Measurements from ENCODE around the gene CNTNAP2. TPM values are rescaled to one million over a fixed set of nuclear protein-coding genes. Genes with fewer than 3 reads are reported as not detected.

Gene CNTNAP2
- total and polyA plus RNA-seq, 9 of the 15 experiments (the other 6 are each of a cell fraction or from before 2014, with no cell fraction given), result 0.04 to 0.62 (median 0.09) TPM; not detected in 4

DNA sequence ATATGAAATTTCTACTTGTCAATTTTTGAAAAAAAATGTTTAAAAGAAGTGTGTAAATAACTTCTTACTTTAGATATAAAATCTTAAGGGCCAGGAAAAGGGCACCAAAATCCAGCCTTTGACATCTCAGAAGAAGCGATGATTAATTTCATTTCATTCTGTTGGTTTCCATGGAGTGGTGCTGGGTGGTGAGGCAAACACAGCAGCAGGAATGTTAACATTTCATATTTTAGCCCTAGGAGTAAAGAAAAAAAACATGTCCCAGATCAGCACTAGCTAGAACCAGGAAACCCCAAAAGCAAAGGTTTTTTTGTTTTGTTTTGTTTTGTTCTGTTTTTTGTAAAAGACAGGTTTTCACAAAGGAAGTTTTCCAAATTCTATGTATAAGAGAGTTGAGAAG is 2175.2 kb downstream of the CNTNAP2 start:
- no peaks in the 10 kb centered on the region for H3K9me1 ChIP-seq (ENCODE audit: control insufficient read depth, insufficient read depth, low read length)

More for the DNA sequence above, 2175.2 kb downstream of the CNTNAP2 start:
- no peak for FAIRE-seq
- Histone ChIP-seq H3K79me2 (ENCODE audit: control insufficient read depth, insufficient read depth, low read length) (no peaks in the 10 kb centered on the region), H4K20me1 (replicated peaks; ENCODE audit: control insufficient read depth, insufficient read depth, low read length) (no peaks in the 10 kb centered on the region), H3K27ac (ENCODE audit: extremely low read depth, low read depth, low read length) (no peak overlapping the region), H3K9me3 (replicated peaks; ENCODE audit: control insufficient read depth, insufficient read depth, low read depth, low read length) (no peaks in the 10 kb centered on the region), H3K4me2 (ENCODE audit: insufficient read depth, low read length) (no peak overlapping the region), H3K4me1 (replicated peaks in 1 of 2; ENCODE audit: control insufficient read depth in 2 of 2, insufficient read depth in 2 of 2, low read length in 2 of 2) (no peaks in the 10 kb centered on the region), H3K27me3 (ENCODE audit: control insufficient read depth in 2 of 2, insufficient read depth in 2 of 2, low read length in 2 of 2) (peaks cover 5 to 10% of the 10 kb centered on the region in 2 experiments; a peak in 3 of 5 replicates), H2AFZ (ENCODE audit: low read depth, low read length) (no peak overlapping the region), H3K36me3 (ENCODE audit: control insufficient read depth, insufficient read depth, low read length) (no peaks in the 10 kb centered on the region), H3K4me3 (no peak overlapping the region), H3K9ac (ENCODE audit: insufficient read depth in 1 of 2, low read depth in 2 of 2, low read length in 2 of 2) (no peak overlapping the region)
- ATAC-seq, result no peak
- POLR2A ChIA-PET, result interaction anchor here (1.1 kb wide), 1 partner anchor 15 kb away, joined by 3 read pairs; no protein-coding TSS in a partner anchor
- no TSS peak for BruUV-seq (replicated peaks)
- in situ Hi-C loops (cut with MboI), result no loop called here
- CTCF ChIA-PET (ENCODE audit: low intra/inter-chr PET ratio), result no interaction called here
- TF ChIP-seq, protein P1, sequence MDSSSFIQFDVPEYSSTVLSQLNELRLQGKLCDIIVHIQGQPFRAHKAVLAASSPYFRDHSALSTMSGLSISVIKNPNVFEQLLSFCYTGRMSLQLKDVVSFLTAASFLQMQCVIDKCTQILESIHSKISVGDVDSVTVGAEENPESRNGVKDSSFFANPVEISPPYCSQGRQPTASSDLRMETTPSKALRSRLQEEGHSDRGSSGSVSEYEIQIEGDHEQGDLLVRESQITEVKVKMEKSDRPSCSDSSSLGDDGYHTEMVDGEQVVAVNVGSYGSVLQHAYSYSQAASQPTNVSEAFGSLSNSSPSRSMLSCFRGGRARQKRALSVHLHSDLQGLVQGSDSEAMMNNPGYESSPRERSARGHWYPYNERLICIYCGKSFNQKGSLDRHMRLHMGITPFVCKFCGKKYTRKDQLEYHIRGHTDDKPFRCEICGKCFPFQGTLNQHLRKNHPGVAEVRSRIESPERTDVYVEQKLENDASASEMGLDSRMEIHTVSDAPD (CRISPR knock-in tag; IDR thresholded peaks at IDR 0.05), result no peak
- TF ChIP-seq ZNF668 (CRISPR knock-in tag; IDR thresholded peaks at IDR 0.05) (no peak), ELF4 (CRISPR knock-in tag; IDR thresholded peaks at IDR 0.05) (no peak), TBP (optimal IDR thresholded peaks at IDR 0.05; ENCODE audit: low read depth, low read length) (no peak), ZNF143 (CRISPR knock-in tag; IDR thresholded peaks at IDR 0.05) (no peak), KLF13 (tag; IDR thresholded peaks at IDR 0.05; ENCODE audit: borderline replicate concordance, low read depth) (no peak), MXI1 (IDR thresholded peaks at IDR 0.05; ENCODE audit: low read depth, low read length) (no peak), SMAD2 (IDR thresholded peaks at IDR 0.05; ENCODE audit: low read depth, low read length) (no peak), HEY1 (CRISPR knock-in tag; IDR thresholded peaks at IDR 0.05; ENCODE audit: borderline replicate concordance) (no peak), ZNF699 (CRISPR knock-in tag; IDR thresholded peaks at IDR 0.05; ENCODE audit: insufficient replicate concordance) (no peak), HDAC2 (IDR thresholded peaks at IDR 0.05) (no peak), ZNF77 (CRISPR knock-in tag; IDR thresholded peaks at IDR 0.05) (no peak)
- TF ChIP-seq, protein P2, sequence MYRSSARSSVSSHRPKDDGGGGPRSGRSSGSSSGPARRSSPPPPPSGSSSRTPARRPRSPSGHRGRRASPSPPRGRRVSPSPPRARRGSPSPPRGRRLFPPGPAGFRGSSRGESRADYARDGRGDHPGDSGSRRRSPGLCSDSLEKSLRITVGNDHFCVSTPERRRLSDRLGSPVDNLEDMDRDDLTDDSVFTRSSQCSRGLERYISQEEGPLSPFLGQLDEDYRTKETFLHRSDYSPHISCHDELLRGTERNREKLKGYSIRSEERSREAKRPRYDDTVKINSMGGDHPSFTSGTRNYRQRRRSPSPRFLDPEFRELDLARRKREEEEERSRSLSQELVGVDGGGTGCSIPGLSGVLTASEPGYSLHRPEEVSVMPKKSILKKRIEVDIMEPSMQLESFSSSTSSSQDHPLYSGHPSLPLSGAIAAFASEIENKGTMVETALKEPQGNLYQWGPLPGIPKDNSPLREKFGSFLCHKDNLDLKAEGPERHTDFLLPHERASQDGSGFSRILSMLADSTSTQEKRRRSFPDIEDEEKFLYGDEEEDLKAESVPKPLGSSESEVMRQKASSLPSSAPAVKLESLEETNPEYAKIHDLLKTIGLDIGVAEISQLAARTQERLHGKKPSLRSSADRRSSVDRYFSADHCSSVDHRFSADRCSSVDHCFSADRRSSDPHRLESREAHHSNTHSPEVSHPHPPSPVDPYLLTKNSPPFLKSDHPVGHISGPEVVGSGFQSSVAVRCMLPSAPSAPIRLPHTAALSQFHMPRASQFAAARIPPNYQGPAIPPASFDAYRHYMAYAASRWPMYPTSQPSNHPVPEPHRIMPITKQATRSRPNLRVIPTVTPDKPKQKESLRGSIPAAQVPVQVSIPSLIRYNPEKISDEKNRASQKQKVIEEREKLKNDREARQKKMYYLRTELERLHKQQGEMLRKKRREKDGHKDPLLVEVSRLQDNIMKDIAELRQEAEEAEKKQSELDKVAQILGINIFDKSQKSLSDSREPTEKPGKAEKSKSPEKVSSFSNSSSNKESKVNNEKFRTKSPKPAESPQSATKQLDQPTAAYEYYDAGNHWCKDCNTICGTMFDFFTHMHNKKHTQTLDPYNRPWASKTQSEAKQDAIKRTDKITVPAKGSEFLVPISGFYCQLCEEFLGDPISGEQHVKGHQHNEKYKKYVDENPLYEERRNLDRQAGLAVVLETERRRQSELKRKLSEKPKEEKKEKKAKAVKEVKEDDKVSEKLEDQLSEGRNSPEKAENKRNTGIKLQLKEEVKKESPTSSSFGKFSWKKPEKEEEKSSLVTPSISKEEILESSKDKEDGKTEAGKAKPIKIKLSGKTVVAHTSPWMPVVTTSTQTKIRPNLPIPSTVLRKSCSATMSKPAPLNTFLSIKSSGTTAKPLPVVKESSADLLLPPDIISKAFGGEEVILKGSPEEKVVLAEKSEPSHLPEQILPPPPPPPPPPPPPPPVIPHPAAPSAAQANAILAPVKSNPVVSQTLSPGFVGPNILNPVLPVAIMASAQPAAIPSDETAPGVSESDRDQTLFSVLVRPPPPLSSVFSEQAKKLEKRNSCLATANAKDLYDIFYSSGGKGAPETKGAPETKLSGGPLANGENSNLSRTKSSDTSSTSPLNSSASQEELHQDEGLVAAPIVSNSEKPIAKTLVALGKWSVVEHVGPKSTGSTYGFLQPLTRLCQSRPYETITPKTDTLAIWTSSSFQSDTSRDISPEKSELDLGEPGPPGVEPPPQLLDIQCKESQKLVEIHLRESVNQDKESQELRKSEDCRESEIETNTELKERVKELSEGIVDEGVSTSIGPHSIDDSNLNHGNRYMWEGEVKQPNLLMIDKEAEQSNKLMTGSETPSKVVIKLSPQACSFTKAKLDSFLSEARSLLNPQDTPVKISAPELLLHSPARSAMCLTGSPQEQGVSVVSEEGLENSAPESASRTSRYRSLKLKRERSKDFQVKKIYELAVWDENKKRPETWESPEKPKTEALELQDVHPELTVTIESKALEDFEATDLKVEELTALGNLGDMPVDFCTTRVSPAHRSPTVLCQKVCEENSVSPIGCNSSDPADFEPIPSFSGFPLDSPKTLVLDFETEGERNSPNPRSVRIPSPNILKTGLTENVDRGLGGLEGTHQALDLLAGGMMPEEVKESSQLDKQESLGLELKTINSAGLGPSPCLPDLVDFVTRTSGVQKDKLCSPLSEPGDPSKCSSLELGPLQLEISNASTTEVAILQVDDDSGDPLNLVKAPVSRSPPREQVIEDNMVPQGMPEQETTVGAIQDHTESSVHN (IDR thresholded peaks at IDR 0.05; ENCODE audit: borderline replicate concordance in 1 of 2, low read depth in 1 of 2), result no peak
- WGBS (ENCODE audit: insufficient coverage, low coverage, missing lambda C conversion rate), result 0% methylated on average over 1 of the region's 1 CpG
- intact Hi-C loops (cut with micrococcal nuclease), result no loop called here
- DNase-seq (ENCODE audit: extremely low read depth in 1 of 4, low spot score in 3 of 4), result no peak
